Activated CD4-positive, alpha-beta T cell treated with anti-CD3 and anti-CD28 coated beads, Interleukin-2, amount 50 U/mL, for 24 hours (primary cell): ENCODE data around the gene EPHA2.

Experiments
- DNase-seq, 2 donors: peaks; one replicate each; pipeline ENCODE4 v3.0.0-alpha.2; 2020; ENCODE audit warnings: low read depth in 1 of 2, low spot score in 1 of 2

EPHA2 gene

DNA sequence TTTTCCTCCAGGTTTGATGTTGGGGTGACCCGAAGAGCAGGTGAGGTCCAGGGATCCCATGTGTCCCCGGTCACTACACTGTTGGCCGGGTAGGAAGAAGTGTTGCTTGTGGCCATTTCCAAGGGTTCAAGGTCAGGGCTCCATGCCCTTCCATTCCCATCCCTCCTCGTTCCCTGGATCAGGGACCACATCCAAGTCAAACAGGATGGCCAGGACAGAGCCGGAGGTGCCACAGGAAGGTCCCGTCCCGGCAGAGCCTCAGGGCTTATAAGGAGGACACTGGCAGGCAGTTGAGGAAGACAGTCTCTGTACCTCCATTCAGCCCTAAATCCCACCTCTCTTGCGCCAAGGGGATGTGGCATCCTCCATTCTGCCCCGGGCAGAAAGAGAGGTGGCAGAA lies 60.4 kb downstream of the EPHA2 start:
- DNase-seq: no peak

DNA sequence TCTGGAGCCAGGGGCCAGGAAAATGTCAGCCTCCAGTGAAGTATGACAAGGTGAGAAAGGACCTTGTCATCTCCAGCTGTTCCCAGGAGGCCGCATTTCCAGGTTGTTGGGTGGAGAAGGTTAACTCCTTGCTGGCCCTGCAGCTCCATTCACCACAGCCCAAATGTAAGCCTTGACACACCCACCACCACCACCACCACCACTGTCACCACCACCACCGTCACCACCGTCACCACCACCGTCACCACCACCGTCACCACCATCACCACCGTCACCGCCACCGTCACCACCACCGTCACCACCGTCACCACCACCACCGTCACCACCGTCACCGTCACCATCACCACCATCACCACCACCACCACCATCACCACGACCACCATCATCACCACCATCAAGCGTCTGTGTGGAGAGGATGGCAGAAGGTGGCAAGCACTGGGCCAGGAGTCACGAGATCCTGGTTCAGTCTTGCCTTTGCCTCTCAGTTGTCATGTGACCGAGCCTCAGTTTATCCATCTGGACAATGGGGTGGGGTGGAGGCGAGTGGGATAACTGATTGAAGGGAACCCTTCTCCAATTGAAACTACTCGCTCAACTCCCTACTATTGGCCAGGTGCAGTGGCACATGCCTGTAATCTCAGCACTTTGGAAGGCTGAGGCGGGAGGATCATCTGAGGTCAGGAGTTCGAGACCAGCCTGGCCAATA lies 61.3 kb downstream of the EPHA2 start:
- DNase-seq: no peak

DNA sequence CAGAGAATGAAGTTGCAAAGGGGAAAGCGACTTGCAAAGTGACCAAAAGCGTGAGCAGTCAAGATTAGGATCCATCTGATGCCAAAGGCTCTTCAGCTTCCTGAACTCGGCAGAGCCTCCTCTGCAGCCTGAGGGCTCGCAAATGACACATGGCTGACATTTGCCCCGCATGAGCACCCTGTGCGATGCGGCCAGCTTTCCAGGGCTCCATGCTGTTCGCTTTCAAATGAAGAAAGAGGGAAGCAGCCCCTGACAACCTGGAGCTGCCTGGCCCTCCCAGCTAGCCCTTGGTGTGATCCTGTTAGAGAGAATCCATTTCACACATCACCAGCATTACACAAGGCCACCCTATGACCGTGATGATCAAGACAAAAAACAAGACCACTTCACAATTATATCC lies 62.3 kb downstream of the EPHA2 start:
- DNase-seq: no peak

DNA sequence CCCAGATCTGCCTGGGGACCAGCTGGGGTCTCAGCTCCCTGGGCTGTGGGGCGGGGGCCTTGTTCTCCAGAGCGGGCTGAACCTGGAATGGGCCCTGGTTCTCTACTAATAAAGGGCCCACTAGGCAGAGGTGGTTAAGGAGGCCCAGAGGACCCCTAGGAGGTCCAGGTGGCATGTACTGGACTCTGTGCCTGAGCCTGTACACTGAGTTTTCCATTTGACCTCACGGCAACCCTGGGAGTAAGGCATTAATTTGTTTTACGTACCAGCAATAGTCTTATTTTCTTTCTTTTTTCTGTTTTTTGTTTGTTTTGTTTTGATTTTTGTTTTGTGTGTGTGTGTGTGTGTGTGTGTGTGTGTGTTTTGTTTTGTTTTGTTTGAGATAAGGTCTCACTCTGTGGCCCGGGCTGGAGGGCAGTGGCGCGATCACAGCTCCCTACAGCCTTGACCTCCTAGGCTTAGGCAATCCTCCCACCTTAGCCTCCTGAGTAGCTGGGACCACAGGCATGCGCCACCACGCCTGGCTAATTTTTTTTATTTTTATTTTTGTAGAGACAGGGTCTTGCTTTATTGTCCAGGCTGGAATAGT lies 62.9 kb downstream of the EPHA2 start:
- no peak for DNase-seq

DNA sequence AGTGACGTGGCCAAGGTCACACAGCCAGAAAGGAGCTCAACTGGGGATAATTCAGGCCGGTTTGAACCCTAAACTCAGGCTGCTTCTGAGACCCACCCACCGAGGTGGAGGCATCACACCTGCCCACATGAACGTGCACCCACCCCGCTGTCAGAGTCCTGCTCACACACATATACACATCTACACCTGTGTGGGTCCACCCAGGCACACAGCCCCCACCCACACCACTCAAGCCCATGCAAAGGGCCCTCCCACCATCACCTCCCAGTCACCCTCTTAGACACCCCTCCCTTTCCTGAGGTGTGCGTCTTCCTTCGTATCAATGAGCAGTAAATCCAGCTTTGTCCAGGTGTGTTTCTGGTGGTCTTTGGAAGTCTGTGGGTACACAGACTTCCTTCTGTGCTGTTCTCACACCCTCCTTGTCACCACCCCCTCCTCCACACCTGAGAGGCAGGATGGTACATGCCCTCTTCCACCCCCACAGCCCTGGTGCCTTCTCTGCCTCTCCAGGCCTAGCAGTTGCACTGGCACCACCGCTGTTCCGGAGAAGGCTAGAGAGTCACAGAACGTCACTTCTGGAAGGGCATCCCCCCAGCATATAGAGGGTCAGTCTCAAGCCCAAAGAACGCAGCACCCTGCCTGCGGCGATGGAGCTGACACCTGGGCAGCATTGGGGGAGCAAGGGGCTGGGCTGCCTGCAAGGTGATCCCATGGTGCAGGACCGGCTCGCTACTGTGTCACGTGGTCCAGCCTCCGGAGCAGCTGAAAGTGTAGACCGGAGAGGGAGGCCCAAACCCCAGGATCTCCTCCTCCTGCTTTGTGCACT lies 63.6 kb downstream of the EPHA2 start:
- no peak for DNase-seq

DNA sequence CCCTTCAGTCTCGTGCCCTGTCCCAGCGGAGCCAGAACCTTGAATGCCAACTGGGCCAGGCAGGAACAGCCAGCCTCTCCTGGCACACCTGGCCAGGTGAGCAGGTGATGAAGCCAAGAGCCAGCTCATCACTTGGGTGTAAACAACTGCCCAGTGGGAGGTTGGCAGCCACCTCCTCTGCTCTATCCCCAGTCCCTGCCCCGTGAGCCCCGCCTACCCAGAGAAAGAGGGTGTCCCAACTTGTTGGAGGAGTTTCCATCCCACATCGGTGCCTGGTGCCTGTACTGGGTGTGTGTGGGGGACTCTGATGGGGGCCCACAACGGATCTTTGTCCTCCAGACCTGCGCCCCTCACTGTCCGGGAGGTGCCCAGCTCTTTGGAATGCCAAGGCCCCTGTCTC lies 64.6 kb downstream of the EPHA2 start:
- no peak for DNase-seq

DNA sequence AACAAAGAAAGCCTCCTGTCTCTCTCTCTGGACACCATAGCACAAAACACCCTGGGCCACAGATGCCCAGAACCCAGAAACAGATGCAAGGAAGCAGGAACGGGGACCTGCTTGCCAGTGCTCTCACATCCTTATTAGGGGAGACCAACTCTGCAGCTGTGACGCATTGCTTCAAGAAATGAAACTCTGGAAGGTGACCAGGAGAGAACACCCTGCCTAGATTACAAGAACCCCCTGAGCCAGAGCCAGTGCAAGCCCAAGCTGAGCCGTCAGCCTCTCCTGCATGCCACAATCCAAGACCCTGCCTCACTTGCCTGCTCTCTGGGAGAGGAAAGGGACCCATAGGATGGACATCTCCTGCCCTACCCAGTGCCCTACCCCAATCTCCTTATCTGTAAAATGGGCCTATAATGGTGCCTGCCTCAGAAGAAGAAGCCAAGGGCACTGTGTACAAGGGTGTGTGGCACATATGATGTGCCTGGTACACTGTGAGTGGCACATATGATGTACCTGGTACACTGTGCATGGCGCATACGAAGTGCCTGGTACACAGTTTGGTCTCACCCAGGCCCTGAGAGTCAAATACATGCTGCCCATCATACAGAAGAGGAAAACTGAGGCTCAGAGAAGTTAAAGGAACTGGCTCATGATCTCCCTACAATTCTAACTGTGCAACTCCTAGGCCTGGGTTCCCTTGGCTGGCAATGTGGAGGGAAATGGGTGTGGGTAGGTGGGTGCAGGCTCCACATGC lies 65.6 kb downstream of the EPHA2 start:
- no peak for DNase-seq

DNA sequence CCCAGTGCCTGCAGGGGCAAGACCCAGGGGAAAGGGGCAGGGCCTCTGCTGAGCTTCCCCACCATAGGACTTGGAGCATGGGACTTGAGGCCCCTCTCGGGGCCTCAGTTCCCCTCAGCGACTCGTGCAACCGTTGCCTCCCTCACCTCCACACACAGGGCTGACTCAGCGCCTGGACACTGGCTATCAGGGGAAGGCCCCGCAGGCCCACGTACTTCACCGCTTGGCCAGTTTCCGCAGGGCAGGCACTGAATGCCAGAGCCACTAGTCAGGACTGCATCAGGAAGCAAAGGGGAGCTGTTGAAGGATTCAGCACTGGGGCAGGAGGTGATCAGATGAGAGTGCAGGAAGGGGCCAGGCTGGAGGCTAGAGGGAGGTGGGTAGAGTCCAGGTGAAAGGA lies 66.9 kb downstream of the EPHA2 start:
- no peak for DNase-seq

DNA sequence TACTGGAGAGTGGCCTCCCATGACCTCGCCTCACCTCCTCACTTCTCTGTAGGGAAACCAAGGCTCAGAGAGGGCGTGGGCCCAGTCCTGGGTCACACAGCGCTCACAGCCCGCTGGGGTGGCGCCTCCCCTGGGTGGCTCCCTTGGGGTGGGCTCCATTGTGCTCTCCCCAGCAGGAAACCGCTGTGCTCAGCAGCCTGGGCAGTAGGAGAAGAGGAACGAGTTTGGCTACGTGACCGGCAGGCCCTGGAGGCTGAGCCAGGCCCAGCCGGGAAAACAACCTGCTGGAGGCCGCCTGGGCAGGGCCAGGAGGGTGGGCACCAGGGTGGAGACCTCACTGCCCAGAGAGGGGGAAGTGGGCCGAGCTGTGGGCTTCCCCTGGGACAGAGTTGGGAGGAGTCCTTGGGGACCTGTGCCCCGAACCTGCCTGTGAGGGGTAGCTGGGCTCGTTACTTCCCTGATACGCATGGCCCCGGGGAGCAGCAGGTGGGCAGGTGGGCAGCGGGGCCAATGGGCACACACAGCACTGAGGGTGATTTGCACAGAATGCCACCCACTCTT lies 67.4 kb downstream of the EPHA2 start:
- no peak for DNase-seq

DNA sequence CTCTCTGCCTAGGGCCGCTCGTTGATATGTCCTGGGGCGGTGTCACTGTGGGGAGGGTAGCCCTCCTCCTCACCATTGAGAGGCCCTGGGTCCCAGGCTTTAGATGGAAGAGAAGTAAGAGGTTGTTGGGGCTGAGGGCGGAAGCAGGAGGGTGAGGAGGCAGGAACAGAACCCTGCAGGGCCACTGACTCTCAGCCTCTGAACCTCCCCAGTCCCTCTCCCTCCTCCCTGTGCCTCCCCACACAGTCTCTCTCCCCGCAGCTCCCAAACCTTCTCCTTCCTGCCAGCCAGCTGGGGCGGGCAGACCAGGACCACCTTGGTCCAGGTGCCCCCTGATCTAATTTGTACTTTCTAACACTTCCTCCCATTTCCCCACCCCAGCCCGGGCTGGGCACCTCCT lies 68.1 kb downstream of the EPHA2 start:
- DNase-seq: no peak

DNA sequence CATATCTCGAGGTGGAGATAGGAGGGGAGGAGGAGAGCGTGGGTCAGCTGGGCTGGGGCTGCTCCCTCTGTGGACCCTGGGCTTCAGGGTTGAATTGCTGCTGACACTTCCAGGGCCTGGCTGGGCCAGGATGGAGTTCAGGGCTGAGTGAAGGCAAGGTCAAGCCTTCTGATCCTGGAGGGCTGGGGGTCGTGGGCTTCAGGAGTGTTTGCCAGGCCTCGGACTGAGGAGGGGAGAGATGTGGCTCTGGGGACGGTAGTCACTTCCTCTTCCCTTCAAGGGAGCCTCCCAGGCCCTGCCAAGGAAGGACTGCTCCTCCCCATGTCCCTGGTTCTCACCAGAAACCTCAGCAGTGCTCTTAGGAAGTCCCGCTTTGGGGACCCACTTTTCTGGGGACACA lies 70.3 kb downstream of the EPHA2 start:
- DNase-seq: no peak

DNA sequence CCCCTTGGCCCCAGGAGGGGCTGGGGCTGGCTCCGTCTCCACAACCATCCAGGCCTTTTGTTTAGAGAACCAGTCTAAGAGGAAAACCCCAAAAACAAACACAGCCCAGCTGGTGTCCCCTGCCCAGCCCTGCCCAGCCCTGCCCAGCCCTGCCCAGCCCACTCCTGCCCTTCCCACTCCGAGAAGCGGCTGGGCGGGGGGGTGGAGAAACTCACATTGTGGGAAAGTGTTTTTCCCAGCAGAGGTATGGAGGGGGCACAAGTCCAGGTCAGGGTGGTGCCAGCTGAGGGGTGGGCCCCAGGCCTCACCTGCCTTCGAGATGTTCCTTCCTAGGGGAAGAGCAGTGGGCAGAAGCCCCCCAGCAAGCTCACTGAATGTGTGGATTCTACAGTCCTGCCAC lies 72.4 kb downstream of the EPHA2 start:
- DNase-seq: no peak

DNA sequence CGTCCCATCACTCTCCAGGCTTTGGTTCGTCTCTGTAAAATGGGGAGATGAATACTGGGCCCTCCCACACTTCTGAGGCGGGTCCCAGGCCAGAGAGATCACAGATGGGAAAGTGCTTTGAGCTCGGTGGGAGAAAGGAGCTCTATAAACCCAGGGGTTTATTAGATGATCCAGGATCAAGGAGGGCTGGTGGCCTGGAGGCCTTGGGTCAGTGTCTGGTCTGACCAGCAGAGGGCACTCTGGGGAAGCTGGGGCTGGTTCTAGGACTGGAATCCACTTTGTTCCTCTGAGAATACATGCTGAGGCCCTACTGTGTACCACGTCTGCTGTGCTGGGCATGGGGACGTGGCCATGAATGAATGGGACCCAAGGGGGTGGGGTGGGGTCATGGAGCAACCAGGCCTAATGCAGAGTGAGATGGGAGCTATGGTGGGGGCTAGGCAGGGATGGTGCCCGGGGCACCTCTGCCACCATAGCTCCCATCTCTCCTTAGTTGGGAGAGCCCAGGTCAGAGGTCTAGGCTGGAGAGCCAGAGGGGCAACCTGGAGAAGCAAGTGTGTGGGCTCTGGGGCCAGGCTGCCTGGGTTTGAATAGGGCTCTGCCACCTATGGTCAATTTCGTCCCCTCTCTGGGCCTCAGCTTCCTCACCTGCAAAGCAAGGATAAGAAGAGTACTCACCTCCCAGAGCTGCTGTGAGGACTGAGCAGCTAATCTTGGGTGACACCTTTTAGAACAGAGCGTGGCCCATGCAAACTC lies 73.4 kb downstream of the EPHA2 start:
- peak; percentile 39 to 53 for DNase-seq

DNA sequence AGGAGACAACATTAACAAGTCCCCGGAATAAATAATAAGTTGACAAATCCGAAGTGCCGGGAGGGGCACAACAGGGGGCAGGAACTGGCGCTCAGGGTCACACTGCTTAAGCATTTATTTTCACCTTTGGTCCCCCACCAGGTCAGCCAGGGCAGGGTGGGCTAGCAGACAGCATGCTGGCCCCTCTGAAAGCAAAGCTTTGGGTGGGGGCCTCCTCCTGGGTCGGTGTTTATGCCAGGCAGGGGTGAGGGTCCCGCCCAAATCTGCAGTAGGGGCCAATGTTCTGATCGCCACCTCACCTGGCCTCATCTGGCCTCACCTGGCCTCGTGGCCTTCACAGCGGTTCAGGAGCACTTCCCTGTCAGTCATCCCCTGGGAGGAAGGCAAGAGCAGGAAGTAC lies 74.2 kb downstream of the EPHA2 start:
- DNase-seq: no peak

DNA sequence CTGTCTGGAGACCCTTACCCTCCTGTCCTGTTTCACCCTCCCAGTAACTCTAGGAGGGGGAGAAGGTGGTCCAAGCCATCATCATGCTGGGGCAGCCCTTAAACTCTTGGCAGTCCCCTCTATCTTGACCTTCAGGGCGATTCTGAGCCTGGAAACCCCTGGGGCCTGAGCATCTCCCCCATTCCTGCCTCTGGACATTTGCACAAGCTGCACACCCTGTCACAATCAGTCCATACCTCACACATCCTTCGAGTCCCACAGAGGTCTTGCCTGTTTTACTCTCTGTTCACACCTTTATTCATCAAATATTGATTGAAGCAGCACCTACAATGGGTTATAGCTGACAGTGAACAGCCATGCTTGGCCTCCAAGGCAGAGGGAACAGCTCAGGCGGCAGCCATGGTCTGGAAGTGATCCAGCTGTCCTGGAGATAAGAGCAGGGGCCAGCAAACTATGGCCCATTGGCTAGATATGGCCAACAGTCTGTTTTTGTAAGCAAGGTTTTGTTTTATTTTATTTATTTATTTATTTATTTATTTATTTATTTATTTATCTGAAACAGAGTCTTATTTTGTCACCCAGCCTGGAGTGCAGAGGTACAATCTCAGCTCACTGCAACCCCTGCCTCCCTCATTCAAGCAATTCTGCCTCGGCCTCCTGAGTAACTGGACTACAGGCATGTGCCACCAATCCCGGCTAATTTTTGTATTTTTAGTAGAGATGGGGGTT lies 75.3 kb downstream of the EPHA2 start:
- no peak for DNase-seq

DNA sequence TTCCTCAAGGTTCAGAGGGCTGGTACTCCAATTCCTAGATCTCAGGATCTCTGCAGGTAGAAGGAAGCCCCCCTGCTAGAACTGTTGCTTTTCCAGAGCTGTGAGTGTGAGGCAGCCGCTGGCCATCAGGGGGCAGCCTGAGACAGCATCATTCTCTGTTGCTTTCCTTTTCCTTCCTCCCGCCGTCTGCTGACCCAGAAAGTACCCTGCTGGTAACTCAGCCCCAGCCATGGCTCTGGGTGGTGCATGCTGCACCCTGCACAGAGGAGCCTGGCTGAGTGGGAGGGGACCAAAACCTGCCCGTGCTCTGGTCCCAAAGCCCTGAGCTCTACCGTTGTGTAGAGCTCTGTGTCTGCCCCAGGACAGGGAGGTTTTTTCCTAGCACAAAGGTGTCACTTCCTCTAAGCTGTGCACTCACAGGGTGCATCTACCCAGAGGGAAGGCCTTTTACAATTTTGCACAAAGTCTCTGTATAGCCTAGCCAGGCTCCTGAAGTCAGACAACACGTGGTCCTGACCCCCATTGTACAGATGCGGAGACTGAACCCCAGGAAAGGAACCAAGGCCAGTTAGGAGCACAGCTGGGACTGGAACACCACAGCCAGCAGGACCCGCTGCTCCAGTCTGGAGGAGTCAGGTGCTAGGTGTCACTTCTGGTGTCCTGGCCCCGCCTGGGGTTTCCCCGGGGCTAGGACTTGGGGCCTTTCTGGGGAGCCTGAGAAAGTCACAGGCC lies 76.8 kb downstream of the EPHA2 start:
- peak; percentile 47 to 59 for DNase-seq

DNA sequence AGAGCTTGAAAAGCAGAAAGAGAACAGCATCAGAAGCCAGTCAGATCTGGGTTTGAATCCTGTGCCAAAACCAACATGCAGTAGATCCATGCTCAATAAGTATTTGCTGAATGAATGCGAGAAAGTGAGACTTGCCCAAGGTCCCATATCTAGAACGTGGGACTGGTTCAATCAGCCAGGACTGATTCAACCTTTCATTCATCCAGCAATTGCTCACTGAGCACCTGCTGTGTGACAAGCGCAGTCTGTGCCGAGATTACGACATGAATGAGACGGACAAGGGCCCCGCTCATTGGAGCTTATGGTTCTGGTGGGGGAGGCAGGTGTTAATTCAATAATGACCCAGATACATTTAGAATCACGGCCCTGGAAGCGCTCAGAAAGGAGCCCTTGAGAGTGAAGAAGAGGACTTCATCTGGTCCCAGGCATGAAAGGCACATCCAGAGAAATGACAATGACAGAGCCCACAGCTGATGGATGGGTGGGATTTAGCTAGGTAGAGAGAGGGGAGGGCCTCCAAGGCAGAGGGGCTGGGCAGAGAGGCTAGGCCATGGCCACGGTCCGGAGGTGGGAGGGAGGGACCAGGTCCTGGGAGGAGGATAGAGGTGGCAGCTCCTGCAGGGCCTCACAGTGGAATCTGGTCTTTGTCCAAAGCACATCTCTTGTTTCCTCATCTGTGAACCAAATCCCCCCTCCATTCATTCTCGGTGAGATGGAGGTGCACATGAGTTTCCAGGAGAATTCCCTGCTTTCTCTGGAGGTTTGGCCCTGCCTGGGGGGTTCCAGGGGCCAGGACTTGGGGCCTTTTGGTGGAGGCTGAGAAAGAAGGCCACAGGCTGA lies 78.2 kb downstream of the EPHA2 start:
- DNase-seq: no peak

DNA sequence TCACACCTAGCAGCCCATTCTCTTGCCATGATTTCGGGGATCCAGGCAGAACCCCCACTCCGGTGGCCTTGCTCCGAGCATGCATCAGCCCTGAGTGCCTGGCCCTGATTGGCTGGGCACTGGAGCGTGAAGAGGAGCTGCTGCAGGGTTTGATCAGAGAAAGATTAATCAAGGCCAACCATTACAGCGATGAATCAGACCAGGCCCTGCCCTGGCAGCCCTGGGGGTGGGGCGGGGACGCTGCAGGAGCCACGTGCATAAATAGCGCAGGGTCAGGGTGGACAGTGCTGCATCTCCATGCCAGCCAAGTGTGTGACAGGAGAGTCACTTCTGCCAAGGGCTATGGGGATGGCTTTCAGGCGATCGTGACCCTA lies 79.0 kb downstream of the EPHA2 start:
- no peak for DNase-seq
